Measurements from ENCODE around the gene RIN1. TPM values are rescaled to one million over a fixed set of nuclear protein-coding genes. Genes with fewer than 3 reads are reported as not detected.

RIN1 gene
- total and polyA plus RNA-seq, 9 of the 15 experiments (the other 6 are each of a cell fraction or from before 2014, with no cell fraction given) = 0.01 to 1.2 (median 0.45) TPM; not detected in 1

GRCh38 chr11:66371627-66372415 is 35.6 kb upstream of the RIN1 start, which contains the start of gene SLC29A2 (continued):
- TF ChIP-seq ZNF511 (CRISPR knock-in tag; IDR thresholded peaks at IDR 0.05) (no peak), ZNF146 (CRISPR knock-in tag; IDR thresholded peaks at IDR 0.05; ENCODE audit: unreplicated experiment) (no peak), HDAC2 (IDR thresholded peaks at IDR 0.05) (no peak), SMAD1 (IDR thresholded peaks at IDR 0.05; ENCODE audit: low read depth, low read length, partially characterized antibody) (peak; percentile 14), ZNF24 (IDR thresholded peaks at IDR 0.05) (no peak), ZNF77 (CRISPR knock-in tag; IDR thresholded peaks at IDR 0.05) (no peak), CREB5 (CRISPR knock-in tag; IDR thresholded peaks at IDR 0.05) (no peak), MCM3 (IDR thresholded peaks at IDR 0.05) (no peak), ETV5 (CRISPR knock-in tag; IDR thresholded peaks at IDR 0.05; ENCODE audit: low read depth) (no peak), MBD2 (IDR thresholded peaks at IDR 0.05; ENCODE audit: borderline replicate concordance, low read depth) (peak; percentile 57; the same call in 1 of the 2 replicates), MXD1 (CRISPR knock-in tag; IDR thresholded peaks at IDR 0.05; ENCODE audit: borderline replicate concordance, poor library complexity, severe bottlenecking) (no peak), MTF1 (CRISPR knock-in tag; IDR thresholded peaks at IDR 0.05; ENCODE audit: borderline replicate concordance) (no peak), RNF219 (CRISPR knock-in tag; IDR thresholded peaks at IDR 0.05) (no peak), HNRNPUL1 (IDR thresholded peaks at IDR 0.05; ENCODE audit: low read length) (no peak), ZBTB7A (IDR thresholded peaks at IDR 0.05; ENCODE audit: borderline replicate concordance, control insufficient read depth, low read depth, low read length) (peak; percentile 96), PHTF2 (CRISPR knock-in tag; IDR thresholded peaks at IDR 0.05) (no peak), ZNF79 (CRISPR knock-in tag; IDR thresholded peaks at IDR 0.05; ENCODE audit: low read depth) (no peak), SRSF3 (IDR thresholded peaks at IDR 0.05; ENCODE audit: insufficient read depth, low read length) (no peak), CREB3L1 (IDR thresholded peaks at IDR 0.05; ENCODE audit: borderline replicate concordance, low read depth) (no peak; the same call in 1 of the 2 replicates), TEAD1 (CRISPR knock-in tag; IDR thresholded peaks at IDR 0.05) (no peak)

Measured in K562 (cell line).